IMR-90 (cell line): Measurements from ENCODE around the gene MARK2. TPM values are rescaled to one million over a fixed set of nuclear protein-coding genes. Genes with fewer than 3 reads are reported as not detected.
A peak's percentile ranks its signal among the peaks of the same experiment; 100 is the strongest.

Experiments
- ATAC-seq: fragments of 200-7000 bp; cut with Tn5 transposase; 2 replicates; pipeline ENCODE4 v1.9.1; 2020; ENCODE audit warnings: low read depth, mild to moderate bottlenecking, moderate library complexity
- BruUV-seq: library from RNA; stranded (reverse); fragments of 400-500 nt; replicated peaks from 2 replicates; lab custom pipeline; 2021; lab: Mats Ljungman, UMichigan
- CTCF ChIA-PET: fragments of 300-600 bp; formaldehyde crosslinking; extraction: SDS; loops from one replicate; lab custom pipeline; 2021; ENCODE audit warnings: antibody characterized with exemption; lab: Yijun Ruan, JAX
- POLR2A ChIA-PET: fragments of 300-600 bp; sonication (Branson Sonifier 250); formaldehyde crosslinking; loops from one replicate; lab custom pipeline; 2022; ENCODE audit warnings: antibody characterized with exemption; ENCODE audit not compliant: unreplicated experiment; lab: Charles Lee
- DNase-seq: peaks from one replicate; pipeline ENCODE4 v3.0.0; 2013
- H2AFZ ChIP-seq: replicated peaks from 2 replicates; pipeline ENCODE3; 2013; ENCODE audit warnings: low read length, mild to moderate bottlenecking; ENCODE audit not compliant: poor library complexity
- H2AK5ac ChIP-seq: 2 replicates; pipeline ENCODE4 v1.6.1; 2013; ENCODE audit warnings: low read depth, low read length, inconsistent platforms
- H2AK9ac ChIP-seq: replicated peaks from 2 replicates; pipeline ENCODE3; 2013; ENCODE audit warnings: mild to moderate bottlenecking, low read depth, low read length, moderate library complexity; ENCODE audit not compliant: poor library complexity
- H2BK120ac ChIP-seq: 2 replicates; pipeline ENCODE4 v1.6.1; 2013; ENCODE audit warnings: low read depth, low read length, inconsistent platforms
- H2BK15ac ChIP-seq: 3 replicates; pipeline ENCODE4 v1.6.1; 2013; ENCODE audit warnings: low read depth, low read length, inconsistent platforms
- H2BK20ac ChIP-seq: 2 replicates; pipeline ENCODE4 v1.6.1; 2013; ENCODE audit warnings: low read depth, mild to moderate bottlenecking, inconsistent platforms, low read length, moderate library complexity
- H2BK5ac ChIP-seq: 2 replicates; pipeline ENCODE4 v1.6.1; 2013; ENCODE audit warnings: mild to moderate bottlenecking, low read depth, low read length, inconsistent platforms; ENCODE audit not compliant: poor library complexity, severe bottlenecking
- H3K14ac ChIP-seq: replicated peaks from 2 replicates; pipeline ENCODE4 v1.6.1; 2013; ENCODE audit warnings: low read depth, low read length, inconsistent platforms
- H3K18ac ChIP-seq: 2 replicates; pipeline ENCODE4 v1.6.1; 2013; ENCODE audit warnings: low read depth, low read length, control low read depth
- H3K23ac ChIP-seq: 2 replicates; pipeline ENCODE4 v1.6.1; 2013; ENCODE audit warnings: low read depth, low read length, inconsistent platforms
- H3K27ac ChIP-seq: 2 replicates; pipeline ENCODE4 v1.5.1; 2013; ENCODE audit warnings: mild to moderate bottlenecking, control low read depth, low read length; ENCODE audit not compliant: insufficient read depth
- H3K27me3 ChIP-seq: 2 replicates; pipeline ENCODE4 v1.6.1; 2013; ENCODE audit warnings: low read length; ENCODE audit not compliant: control insufficient read depth, insufficient read depth
- H3K36me3 ChIP-seq: 2 replicates; pipeline ENCODE4 v1.6.1; 2013; ENCODE audit warnings: low read length, mixed read lengths; ENCODE audit not compliant: control insufficient read depth, insufficient read depth
- H3K4ac ChIP-seq: 2 replicates; pipeline ENCODE4 v1.6.1; 2013; ENCODE audit warnings: low read depth, low read length, inconsistent platforms
- H3K4me1 ChIP-seq: 2 replicates; pipeline ENCODE4 v1.6.1; 2013; ENCODE audit warnings: low read length, mixed read lengths; ENCODE audit not compliant: control insufficient read depth, insufficient read depth
- H3K4me2 ChIP-seq: 2 replicates; pipeline ENCODE4 v1.6.1; 2013; ENCODE audit warnings: low read depth, mild to moderate bottlenecking, control low read depth, low read length, moderate library complexity
- H3K4me3 ChIP-seq: 2 replicates; pipeline ENCODE4 v1.5.1; 2013; ENCODE audit warnings: low read depth, mild to moderate bottlenecking, control low read depth, low read length, moderate library complexity; ENCODE audit not compliant: insufficient read depth
- H3K56ac ChIP-seq: 2 replicates; pipeline ENCODE4 v1.6.1; 2013; ENCODE audit warnings: low read length, inconsistent platforms; ENCODE audit not compliant: insufficient read depth; ENCODE audit errors: extremely low read depth
- H3K79me1 ChIP-seq, 2 experiments: 2 replicates each; pipeline ENCODE4 v1.6.1; 2013; ENCODE audit warnings: low read length in 2 of 2, inconsistent platforms in 1 of 2, low read depth in 1 of 2
- H3K9ac ChIP-seq: 2 replicates; pipeline ENCODE4 v1.6.1; 2013; ENCODE audit warnings: low read depth, low read length, control low read depth
- H3K9me1 ChIP-seq: 2 replicates; pipeline ENCODE4 v1.6.1; 2013; ENCODE audit warnings: low read length, inconsistent platforms; ENCODE audit not compliant: insufficient read depth
- H3K9me3 ChIP-seq: 2 replicates; pipeline ENCODE4 v1.6.1; 2013; ENCODE audit warnings: low read length; ENCODE audit not compliant: control insufficient read depth, insufficient read depth
- H4K20me1 ChIP-seq: 2 replicates; pipeline ENCODE4 v1.6.1; 2013; ENCODE audit warnings: low read length, inconsistent platforms; ENCODE audit not compliant: insufficient read depth
- H4K5ac ChIP-seq: 2 replicates; pipeline ENCODE4 v1.6.1; 2013; ENCODE audit warnings: mild to moderate bottlenecking, low read depth, low read length, control low read depth
- H4K8ac ChIP-seq, 2 experiments: 2 replicates each; pipeline ENCODE4 v1.6.1; 2013; ENCODE audit warnings: low read depth in 2 of 2, low read length in 2 of 2, control low read depth in 1 of 2, inconsistent platforms in 1 of 2
- H4K91ac ChIP-seq: 2 replicates; pipeline ENCODE4 v1.6.1; 2013; ENCODE audit warnings: low read depth, low read length, inconsistent platforms; ENCODE audit not compliant: insufficient read depth
- BHLHE40 ChIP-seq: fragments of 150-350 bp; IDR thresholded peaks from 2 replicates; pipeline ENCODE4 v1.6.1; 2016; ENCODE audit warnings: mild to moderate bottlenecking, low read depth, low read length
- CEBPB ChIP-seq: IDR thresholded peaks from 2 replicates; pipeline ENCODE4 v1.6.1; 2012; ENCODE audit warnings: low read depth, low read length, improper control_type of control experiment
- CHD1 ChIP-seq: IDR thresholded peaks from 2 replicates; pipeline ENCODE4 v1.6.1; 2012; ENCODE audit warnings: low read depth, low read length, improper control_type of control experiment
- CTCF ChIP-seq: conservative IDR thresholded peaks from 2 replicates; pipeline ENCODE4 v1.5.1; 2012; ENCODE audit warnings: mild to moderate bottlenecking, low read depth, low read length, improper control_type of control experiment
- ELK1 ChIP-seq: fragments of 150-350 bp; IDR thresholded peaks from 2 replicates; pipeline ENCODE4 v1.6.1; 2016; ENCODE audit warnings: low read depth, mild to moderate bottlenecking, low read length, moderate library complexity, borderline replicate concordance
- MAFK ChIP-seq: IDR thresholded peaks from 2 replicates; pipeline ENCODE4 v1.6.1; 2012; ENCODE audit warnings: low read depth, low read length, improper control_type of control experiment
- NFE2L2 ChIP-seq: fragments of 150-350 bp; IDR thresholded peaks from 2 replicates; pipeline ENCODE4 v1.6.1; 2016; ENCODE audit warnings: low read depth, mild to moderate bottlenecking, low read length
- RAD21 ChIP-seq: IDR thresholded peaks from 2 replicates; pipeline ENCODE4 v1.6.1; 2012; ENCODE audit warnings: low read length, improper control_type of control experiment
- RFX5 ChIP-seq: IDR thresholded peaks from 2 replicates; pipeline ENCODE4 v1.8.0; 2012; ENCODE audit warnings: low read depth, mild to moderate bottlenecking, low read length, moderate library complexity
- USF2 ChIP-seq: fragments of 150-350 bp; IDR thresholded peaks from 2 replicates; pipeline ENCODE4 v1.6.1; 2017; ENCODE audit warnings: mild to moderate bottlenecking, antibody characterized with exemption, low read length, low read depth
- WGBS, 2 experiments: methylation state at CpG; one replicate each; pipeline versions ENCODE4 v1.1.5 to v1.1.7; 2013; ENCODE audit warnings: missing lambda C conversion rate in 2 of 2; ENCODE audit not compliant: insufficient read length in 1 of 2; ENCODE audit errors: extremely low coverage in 2 of 2; 5-methylcytosine and 5-hydroxymethylcytosine counted together
- dilution Hi-C: fragments of 300-500 bp; cut with HindIII; formaldehyde crosslinking; loops from one replicate; pipeline ENCODE4 v1.14.3; 2018; ENCODE audit warnings: low sequenced_read_pairs; ENCODE audit not compliant: unreplicated experiment
- in situ Hi-C: fragments of 300-500 bp; cut with MboI; formaldehyde crosslinking; loops from 3 replicates; pipeline ENCODE4 v1.14.3; 2019; ENCODE audit warnings: low sequenced_read_pairs, inconsistent platforms, mixed read lengths
- intact Hi-C: fragments of 100-400 bp; cut with micrococcal nuclease; formaldehyde crosslinking; loops from 2 replicates; pipeline ENCODE4 v1.10.0; 2022
- polyA plus RNA-seq, 3 experiments: library from polyadenylated mRNA; depleted of rRNA; stranded (reverse); fragments of >200 nt; gene quantifications; 2 replicates each; pipeline ENCODE4 v1.2.3, GENCODE V29; 2012; ENCODE audit warnings: low replicate concordance in 1 of 3
- total RNA-seq: library from RNA; depleted of rRNA; stranded (reverse); fragments of >200 nt; gene quantifications from 2 replicates; pipeline ENCODE4 v1.2.3, GENCODE V29; 2012

MARK2 gene
- total and polyA plus RNA-seq, 2 of the 4 experiments (the other 2 are of a cell fraction), result 6.6 to 17.3 TPM

- H3K79me1 ChIP-seq, result peaks cover 44 to 90% of the 10 kb centered on the region in 2 experiments
- DNase-seq (no peak), ATAC-seq (no peak)
- no peak overlapping the region for H4K8ac ChIP-seq
- peak overlapping the region; percentile 17; the same call in 1 of the 2 replicates for H3K23ac ChIP-seq
- no peak overlapping the region for H4K91ac ChIP-seq
- peaks cover 14% of the 10 kb centered on the region; the same call in 1 of the 2 replicates for H3K4me1 ChIP-seq
- no peak overlapping the region for H3K56ac ChIP-seq
- H3K4me2 ChIP-seq, result no peak overlapping the region
- intact Hi-C loops, result loop anchor here (1.0 kb wide), 2 partner anchors 27 to 33 kb away; partner anchors contain the start of gene MARK2
- POLR2A ChIA-PET, result no interaction called here
- no TSS peak for BruUV-seq
- no peak overlapping the region for H3K27ac ChIP-seq
- H3K18ac ChIP-seq, result no peak overlapping the region
- peaks cover 28% of the 10 kb centered on the region for H3K9me1 ChIP-seq
- H3K9me3 ChIP-seq, result no peaks in the 10 kb centered on the region
- no peak overlapping the region for H3K9ac ChIP-seq
- no peaks in the 10 kb centered on the region for H3K27me3 ChIP-seq
- no peak overlapping the region for H2BK20ac ChIP-seq
- no peak overlapping the region for H3K14ac ChIP-seq
- no peak overlapping the region for H2BK120ac ChIP-seq
- CTCF ChIA-PET, result interaction anchor here (1.0 to 1.6 kb wide), 2 partner anchors 16 to 73 kb away, joined by 3 to 5 read pairs; no protein-coding TSS in a partner anchor
- TF ChIP-seq RFX5, result no peak
- no peak for TF ChIP-seq ELK1
- no peak for TF ChIP-seq USF2
- TF ChIP-seq CHD1, result no peak
- TF ChIP-seq BHLHE40, result no peak
- TF ChIP-seq CTCF, result no peak
- no peak for TF ChIP-seq NFE2L2
- TF ChIP-seq MAFK, result no peak
- no peak for TF ChIP-seq CEBPB
- TF ChIP-seq RAD21, result no peak
- no peak overlapping the region for H4K5ac ChIP-seq
- 80% methylated on average over 4 of the region's 5 CpGs; no CpG with 5 or more reads in 1 of the 2 experiments for WGBS, 2 experiments
- in situ Hi-C loops, result no loop called here
- H3K36me3 ChIP-seq, result peaks cover 7% of the 10 kb centered on the region; the same call in 1 of the 2 replicates
- H4K20me1 ChIP-seq, result peaks cover 95% of the 10 kb centered on the region
- no peak overlapping the region for H2BK15ac ChIP-seq
- no peak overlapping the region for H3K4me3 ChIP-seq
- dilution Hi-C loops, result no loop called here
- no peak overlapping the region for H2AFZ ChIP-seq
- no peak overlapping the region for H2BK5ac ChIP-seq
- H2AK9ac ChIP-seq, result no peak overlapping the region
- H3K4ac ChIP-seq, result no peak overlapping the region
- no peak overlapping the region for H2AK5ac ChIP-seq
These were observed 33.9 kb downstream of the MARK2 start for GRCh38 chr11:63872800-63873197.
